HUES64 (cell line): ENCODE data around the gene KDM2A.
A peak's percentile ranks its signal among the peaks of the same experiment; 100 is the strongest.

Experiments
- H3K27ac ChIP-seq: 2 replicates; pipeline ENCODE4 v1.7.0; 2013; ENCODE audit warnings: low read depth, low read length, inconsistent platforms
- H3K27me3 ChIP-seq: 2 replicates; pipeline ENCODE4 v1.6.1; 2013; ENCODE audit warnings: mild to moderate bottlenecking, low read length; ENCODE audit not compliant: insufficient read depth
- H3K36me3 ChIP-seq: 2 replicates; pipeline ENCODE4 v1.6.1; 2013; ENCODE audit warnings: mild to moderate bottlenecking, low read length; ENCODE audit not compliant: insufficient read depth
- H3K4me1 ChIP-seq: 2 replicates; pipeline ENCODE4 v1.6.1; 2013; ENCODE audit warnings: mild to moderate bottlenecking, low read length, moderate library complexity; ENCODE audit not compliant: insufficient read depth
- H3K4me3 ChIP-seq: 2 replicates; pipeline ENCODE4 v1.5.1; 2013; ENCODE audit warnings: mild to moderate bottlenecking, low read length, moderate library complexity
- H3K9ac ChIP-seq: 2 replicates; pipeline ENCODE4 v1.6.1; 2013; ENCODE audit warnings: mild to moderate bottlenecking, low read depth, low read length
- H3K9me3 ChIP-seq: 2 replicates; pipeline ENCODE4 v1.6.1; 2013; ENCODE audit warnings: low read depth, low read length; ENCODE audit not compliant: insufficient read depth
- WGBS: fragments of 150-250, 120-280 bp; methylation state at CpG from one replicate; pipeline ENCODE4 v1.1.7; 2013; ENCODE audit warnings: missing lambda C conversion rate; 5-methylcytosine and 5-hydroxymethylcytosine counted together

KDM2A gene

GRCh38 chr11:67276781-67277230 lies 157.7 kb downstream of the KDM2A start:
- Histone ChIP-seq H3K4me3 (no peak overlapping the region), H3K9ac (peak overlapping the region; percentile 46)
- WGBS = 66% methylated on average over 16 of the region's 16 CpGs

GRCh38 chr11:67277231-67277961 lies 158.3 kb downstream of the KDM2A start:
- H3K9ac ChIP-seq = peak overlapping the region; percentile 46
- H3K27me3 ChIP-seq = no peaks in the 10 kb centered on the region
- WGBS = 44% methylated on average over 24 of the region's 24 CpGs
- H3K36me3 ChIP-seq = peaks cover 36% of the 10 kb centered on the region
- no peaks in the 10 kb centered on the region for H3K9me3 ChIP-seq
- peaks cover 12% of the 10 kb centered on the region for H3K4me1 ChIP-seq
- H3K4me3 ChIP-seq = no peak overlapping the region
- peak overlapping the region; percentile 91 for H3K27ac ChIP-seq

More at GRCh38 chr11:67276781-67277230, 157.7 kb downstream of the KDM2A start:
- peaks cover 12% of the 10 kb centered on the region for H3K4me1 ChIP-seq
- H3K27me3 ChIP-seq = no peaks in the 10 kb centered on the region
- no peaks in the 10 kb centered on the region for H3K9me3 ChIP-seq
- H3K36me3 ChIP-seq = peaks cover 32% of the 10 kb centered on the region
- peak overlapping the region; percentile 91 for H3K27ac ChIP-seq

GRCh38 chr11:67278135-67278938 lies 159.3 kb downstream of the KDM2A start:
- H3K27ac ChIP-seq = 0 out of 2 replicates have a peak overlapping the region, but pooled peaks have one; percentile 91
- no peak overlapping the region for H3K4me3 ChIP-seq
- H3K9ac ChIP-seq = no peak overlapping the region
- no peaks in the 10 kb centered on the region for H3K27me3 ChIP-seq
- 93% methylated on average over 14 of the region's 14 CpGs for WGBS
- peaks cover 46% of the 10 kb centered on the region for H3K36me3 ChIP-seq
- peaks cover 12% of the 10 kb centered on the region for H3K4me1 ChIP-seq
- no peaks in the 10 kb centered on the region for H3K9me3 ChIP-seq

DNA sequence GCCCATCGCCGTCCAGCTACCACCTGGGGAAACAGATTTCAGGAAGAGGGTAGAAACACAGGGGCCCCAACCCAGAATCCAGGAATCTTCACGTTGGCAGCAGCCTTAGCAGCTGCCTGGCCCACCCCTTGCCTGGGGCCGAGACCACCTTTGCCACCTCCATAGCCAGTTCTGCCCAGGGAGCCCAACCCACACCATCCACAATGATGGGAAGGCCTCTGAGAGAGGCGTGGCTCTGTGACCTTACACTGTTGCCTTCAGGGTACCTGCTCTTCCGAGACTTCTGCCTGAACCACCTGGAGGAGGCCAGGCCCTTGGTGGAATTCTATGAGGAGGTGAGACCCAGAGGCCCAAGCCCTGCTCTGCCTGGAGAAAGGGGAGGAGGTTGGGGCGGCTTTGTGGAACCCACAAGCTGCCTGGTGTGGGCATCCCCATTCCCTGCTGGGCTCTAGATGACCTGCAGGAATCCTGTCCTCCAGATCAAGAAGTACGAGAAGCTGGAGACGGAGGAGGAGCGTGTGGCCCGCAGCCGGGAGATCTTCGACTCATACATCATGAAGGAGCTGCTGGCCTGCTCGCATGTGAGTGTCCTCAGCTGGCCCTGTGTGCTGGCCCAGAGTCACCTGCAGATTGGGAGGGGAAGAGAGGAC lies 160.0 kb downstream of the KDM2A start:
- no peak overlapping the region for H3K9ac ChIP-seq
- no peaks in the 10 kb centered on the region for H3K9me3 ChIP-seq
- no peak overlapping the region for H3K4me3 ChIP-seq
- no peak overlapping the region for H3K27ac ChIP-seq
- H3K36me3 ChIP-seq = peaks cover 52% of the 10 kb centered on the region
- H3K4me1 ChIP-seq = peaks cover 12% of the 10 kb centered on the region
- 96% methylated on average over 14 of the region's 14 CpGs for WGBS
- H3K27me3 ChIP-seq = no peaks in the 10 kb centered on the region

DNA sequence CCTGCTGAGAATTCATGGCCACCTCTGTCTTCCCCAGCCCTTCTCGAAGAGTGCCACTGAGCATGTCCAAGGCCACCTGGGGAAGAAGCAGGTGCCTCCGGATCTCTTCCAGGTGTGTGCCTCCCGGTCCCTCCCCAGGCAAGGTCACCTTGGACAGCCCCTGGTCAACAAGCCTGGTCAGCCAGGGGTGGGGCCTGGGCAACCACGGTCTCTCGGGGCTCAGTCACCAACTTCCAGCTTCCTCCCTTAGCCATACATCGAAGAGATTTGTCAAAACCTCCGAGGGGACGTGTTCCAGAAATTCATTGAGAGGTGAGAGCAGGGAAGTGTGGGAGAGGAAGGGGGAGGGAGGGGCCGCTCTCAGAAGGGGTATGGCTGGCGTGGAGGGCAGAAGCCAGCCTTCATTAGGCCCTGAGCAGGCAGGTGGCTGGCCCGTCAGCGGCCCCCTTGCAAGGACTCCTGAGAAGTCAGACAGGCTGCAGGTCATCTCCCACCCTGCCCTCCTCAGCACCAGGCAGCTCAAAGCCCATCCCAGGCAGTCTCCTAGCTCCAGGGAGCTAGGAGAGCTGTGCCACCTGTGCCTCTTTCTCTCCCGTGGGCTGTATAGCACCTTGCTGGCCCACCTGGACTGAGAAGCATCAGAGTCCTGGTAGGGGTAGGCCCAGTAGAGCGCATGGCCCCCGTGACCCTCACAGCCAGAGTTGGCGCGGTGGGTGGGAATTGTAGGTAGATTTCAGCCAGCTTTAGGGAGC lies 160.7 kb downstream of the KDM2A start:
- no peak overlapping the region for H3K9ac ChIP-seq
- peaks cover 12% of the 10 kb centered on the region for H3K4me1 ChIP-seq
- H3K9me3 ChIP-seq = no peaks in the 10 kb centered on the region
- 94% methylated on average over 17 of the region's 17 CpGs for WGBS
- no peaks in the 10 kb centered on the region for H3K27me3 ChIP-seq
- H3K27ac ChIP-seq = no peak overlapping the region
- peaks cover 55% of the 10 kb centered on the region for H3K36me3 ChIP-seq
- H3K4me3 ChIP-seq = no peak overlapping the region

GRCh38 chr11:67280341-67280787 lies 161.3 kb downstream of the KDM2A start:
- Histone ChIP-seq H3K4me1 (peaks cover 12% of the 10 kb centered on the region), H3K27me3 (no peaks in the 10 kb centered on the region), H3K27ac (no peak overlapping the region), H3K4me3 (no peak overlapping the region), H3K9me3 (no peaks in the 10 kb centered on the region), H3K36me3 (peaks cover 61% of the 10 kb centered on the region), H3K9ac (no peak overlapping the region)
- WGBS = 94% methylated on average over 13 of the region's 13 CpGs

- Histone ChIP-seq H3K9ac (no peak overlapping the region), H3K4me1 (peaks cover 12% of the 10 kb centered on the region), H3K9me3 (no peaks in the 10 kb centered on the region), H3K27ac (no peak overlapping the region), H3K4me3 (no peak overlapping the region), H3K36me3 (peaks cover 66% of the 10 kb centered on the region), H3K27me3 (no peaks in the 10 kb centered on the region)
- WGBS = 95% methylated on average over 31 of the region's 31 CpGs
Observed at GRCh38 chr11:67280788-67281551, 161.9 kb downstream of the KDM2A start.

- Histone ChIP-seq H3K4me1 (peaks cover 8% of the 10 kb centered on the region), H3K4me3 (no peak overlapping the region), H3K9me3 (no peaks in the 10 kb centered on the region), H3K27ac (no peak overlapping the region), H3K36me3 (peaks cover 68% of the 10 kb centered on the region), H3K27me3 (no peaks in the 10 kb centered on the region), H3K9ac (no peak overlapping the region)
- whole genome bisulfite sequencing = 95% methylated on average over 27 of the region's 27 CpGs
Observed at GRCh38 chr11:67281552-67282150, 162.6 kb downstream of the KDM2A start.

GRCh38 chr11:67282155-67282875 lies 163.3 kb downstream of the KDM2A start:
- Histone ChIP-seq H3K4me3 (no peak overlapping the region), H3K4me1 (peaks cover under 1% of the 10 kb centered on the region; the same call in 1 of the 2 replicates), H3K9me3 (no peaks in the 10 kb centered on the region), H3K36me3 (peaks cover 68% of the 10 kb centered on the region), H3K27me3 (no peaks in the 10 kb centered on the region), H3K9ac (no peak overlapping the region), H3K27ac (no peak overlapping the region)
- WGBS = 94% methylated on average over 20 of the region's 20 CpGs
